ENCODE measurements around the gene GPR15LG. TPM values are rescaled to one million over a fixed set of nuclear protein-coding genes. Genes with fewer than 3 reads are reported as not detected.

The GPR15LG gene
- total and polyA plus RNA-seq, 10 of the 15 experiments (the other 5 are each of a cell fraction or from before 2014, with no cell fraction given) = 1.1 to 12.2 (median 1.4) TPM

GRCh38 chr10:84205853-84206525 is 32.4 kb downstream of the GPR15LG start (continued):
- TF ChIP-seq, protein P1, sequence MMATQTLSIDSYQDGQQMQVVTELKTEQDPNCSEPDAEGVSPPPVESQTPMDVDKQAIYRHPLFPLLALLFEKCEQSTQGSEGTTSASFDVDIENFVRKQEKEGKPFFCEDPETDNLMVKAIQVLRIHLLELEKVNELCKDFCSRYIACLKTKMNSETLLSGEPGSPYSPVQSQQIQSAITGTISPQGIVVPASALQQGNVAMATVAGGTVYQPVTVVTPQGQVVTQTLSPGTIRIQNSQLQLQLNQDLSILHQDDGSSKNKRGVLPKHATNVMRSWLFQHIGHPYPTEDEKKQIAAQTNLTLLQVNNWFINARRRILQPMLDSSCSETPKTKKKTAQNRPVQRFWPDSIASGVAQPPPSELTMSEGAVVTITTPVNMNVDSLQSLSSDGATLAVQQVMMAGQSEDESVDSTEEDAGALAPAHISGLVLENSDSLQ (IDR thresholded peaks at IDR 0.05) = no peak

DNA sequence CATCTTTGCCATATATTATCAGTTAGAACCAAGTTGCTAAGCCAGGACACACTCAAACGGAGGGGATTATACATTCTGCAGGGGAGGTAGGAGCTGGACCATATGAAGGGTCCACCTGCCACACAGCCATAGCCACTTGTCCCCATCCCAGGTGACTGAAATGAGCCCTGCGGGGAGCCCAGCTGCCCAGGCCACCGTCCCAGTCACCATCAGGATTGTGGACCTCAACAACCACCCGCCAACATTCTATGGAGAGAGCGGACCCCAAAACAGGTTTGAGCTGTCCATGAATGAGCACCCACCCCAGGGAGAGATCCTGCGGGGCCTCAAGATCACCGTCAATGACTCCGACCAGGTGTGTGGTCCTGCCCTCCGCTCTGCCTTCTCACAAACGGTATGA is 34.4 kb downstream of the GPR15LG start:
- in situ Hi-C loops (cut with MboI) = loop anchor here (10.0 kb wide), 1 partner anchor 63 kb away; no protein-coding TSS in a partner anchor
- ChIA-PET POLR2A (no interaction called here), SMC1A (ENCODE audit: uncharacterized antibody, unreplicated experiment) (interaction anchor here (0.9 to 15.0 kb wide), 3 partner anchors 41 to 60 kb away, joined by 3 to 155 read pairs (median 3); no protein-coding TSS in a partner anchor), CTCF (interaction anchor here (0.5 to 28.3 kb wide), 6 partner anchors 50 to 182 kb away, joined by 3 to 788 read pairs (median 3); no protein-coding TSS in a partner anchor), RAD21 (ENCODE audit: unreplicated experiment) (interaction anchor here (1.3 to 2.7 kb wide), 2 partner anchors 58 to 60 kb away, joined by 3 to 9 read pairs; no protein-coding TSS in a partner anchor)
- no peaks in the 10 kb centered on the region for H3K79me2 ChIP-seq (ENCODE audit: control insufficient read depth, insufficient read depth, low read length)
- no TSS peak for BruUV-seq (replicated peaks)
- intact Hi-C loops (cut with micrococcal nuclease; ENCODE audit: unreplicated experiment) = loop anchor here (5.0 kb wide), 1 partner anchor 321 kb away; no protein-coding TSS in a partner anchor
- H3K4me1 ChIP-seq (ENCODE audit: control insufficient read depth, insufficient read depth, low read length) = no peaks in the 10 kb centered on the region
- no peak overlapping the region for H3K4me3 ChIP-seq
- WGBS (ENCODE audit: insufficient coverage, insufficient replicate concordance, low lambda C conversion rate, missing lambda C conversion rate) = 36% methylated on average over 10 of the region's 10 CpGs
- no peak overlapping the region for H3K4me2 ChIP-seq (ENCODE audit: control insufficient read depth, insufficient read depth)
- H3K9me3 ChIP-seq (replicated peaks; ENCODE audit: control insufficient read depth, insufficient read depth, low read length) = no peaks in the 10 kb centered on the region
- no peak for FAIRE-seq
- no peak for DNase-seq (ENCODE audit: low read depth, low spot score)
- no peak overlapping the region for H2AFZ ChIP-seq (ENCODE audit: control insufficient read depth, low read depth, low read length)
- H3K36me3 ChIP-seq (ENCODE audit: control insufficient read depth in 2 of 2, insufficient read depth in 2 of 2, low read length in 1 of 2) = no peaks in the 10 kb centered on the region
- no peak overlapping the region for H3K9ac ChIP-seq (ENCODE audit: control insufficient read depth, insufficient read depth, low read length)
- peaks cover 0 to 7% of the 10 kb centered on the region in 2 experiments for H3K27me3 ChIP-seq (replicated peaks in 1 of 2; ENCODE audit: control insufficient read depth in 2 of 2, insufficient read depth in 2 of 2, low read length in 1 of 2)
- ATAC-seq = no peak
- H4K20me1 ChIP-seq (ENCODE audit: control insufficient read depth, insufficient read depth) = no peaks in the 10 kb centered on the region
- no peak overlapping the region for H3K27ac ChIP-seq (ENCODE audit: control insufficient read depth, insufficient read depth)
- TF ChIP-seq EGR1 (IDR thresholded peaks at IDR 0.05; ENCODE audit: borderline replicate concordance in 1 of 2, low read depth in 2 of 2, low read length in 2 of 2) (no peak), ZNF274 (IDR thresholded peaks at IDR 0.05; ENCODE audit: insufficient read depth, insufficient read length) (no peak), RELA (IDR thresholded peaks at IDR 0.05; ENCODE audit: borderline replicate concordance, partially characterized antibody) (no peak), SUPT20H (IDR thresholded peaks at IDR 0.05; ENCODE audit: borderline replicate concordance, control insufficient read depth, low read depth, low read length) (no peak), NFXL1 (IDR thresholded peaks at IDR 0.05; ENCODE audit: borderline replicate concordance) (no peak), SMAD1 (IDR thresholded peaks at IDR 0.05; ENCODE audit: low read depth, partially characterized antibody) (no peak), WRNIP1 (IDR thresholded peaks at IDR 0.05; ENCODE audit: borderline replicate concordance, low read depth, low read length) (no peak), NR2C2 (IDR thresholded peaks at IDR 0.05; ENCODE audit: borderline replicate concordance, control insufficient read depth, insufficient read length, low read depth) (no peak), RUNX3 (IDR thresholded peaks at IDR 0.05; ENCODE audit: low read length) (no peak), NFYA (IDR thresholded peaks at IDR 0.05; ENCODE audit: borderline replicate concordance, low read depth, low read length) (no peak), ZZZ3 (IDR thresholded peaks at IDR 0.05; ENCODE audit: control insufficient read depth, insufficient read length, low read depth) (no peak)
- TF ChIP-seq, protein P2, sequence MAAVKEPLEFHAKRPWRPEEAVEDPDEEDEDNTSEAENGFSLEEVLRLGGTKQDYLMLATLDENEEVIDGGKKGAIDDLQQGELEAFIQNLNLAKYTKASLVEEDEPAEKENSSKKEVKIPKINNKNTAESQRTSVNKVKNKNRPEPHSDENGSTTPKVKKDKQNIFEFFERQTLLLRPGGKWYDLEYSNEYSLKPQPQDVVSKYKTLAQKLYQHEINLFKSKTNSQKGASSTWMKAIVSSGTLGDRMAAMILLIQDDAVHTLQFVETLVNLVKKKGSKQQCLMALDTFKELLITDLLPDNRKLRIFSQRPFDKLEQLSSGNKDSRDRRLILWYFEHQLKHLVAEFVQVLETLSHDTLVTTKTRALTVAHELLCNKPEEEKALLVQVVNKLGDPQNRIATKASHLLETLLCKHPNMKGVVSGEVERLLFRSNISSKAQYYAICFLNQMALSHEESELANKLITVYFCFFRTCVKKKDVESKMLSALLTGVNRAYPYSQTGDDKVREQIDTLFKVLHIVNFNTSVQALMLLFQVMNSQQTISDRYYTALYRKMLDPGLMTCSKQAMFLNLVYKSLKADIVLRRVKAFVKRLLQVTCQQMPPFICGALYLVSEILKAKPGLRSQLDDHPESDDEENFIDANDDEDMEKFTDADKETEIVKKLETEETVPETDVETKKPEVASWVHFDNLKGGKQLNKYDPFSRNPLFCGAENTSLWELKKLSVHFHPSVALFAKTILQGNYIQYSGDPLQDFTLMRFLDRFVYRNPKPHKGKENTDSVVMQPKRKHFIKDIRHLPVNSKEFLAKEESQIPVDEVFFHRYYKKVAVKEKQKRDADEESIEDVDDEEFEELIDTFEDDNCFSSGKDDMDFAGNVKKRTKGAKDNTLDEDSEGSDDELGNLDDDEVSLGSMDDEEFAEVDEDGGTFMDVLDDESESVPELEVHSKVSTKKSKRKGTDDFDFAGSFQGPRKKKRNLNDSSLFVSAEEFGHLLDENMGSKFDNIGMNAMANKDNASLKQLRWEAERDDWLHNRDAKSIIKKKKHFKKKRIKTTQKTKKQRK (IDR thresholded peaks at IDR 0.05; ENCODE audit: low read depth, low read length) = no peak
- TF ChIP-seq, protein P3, sequence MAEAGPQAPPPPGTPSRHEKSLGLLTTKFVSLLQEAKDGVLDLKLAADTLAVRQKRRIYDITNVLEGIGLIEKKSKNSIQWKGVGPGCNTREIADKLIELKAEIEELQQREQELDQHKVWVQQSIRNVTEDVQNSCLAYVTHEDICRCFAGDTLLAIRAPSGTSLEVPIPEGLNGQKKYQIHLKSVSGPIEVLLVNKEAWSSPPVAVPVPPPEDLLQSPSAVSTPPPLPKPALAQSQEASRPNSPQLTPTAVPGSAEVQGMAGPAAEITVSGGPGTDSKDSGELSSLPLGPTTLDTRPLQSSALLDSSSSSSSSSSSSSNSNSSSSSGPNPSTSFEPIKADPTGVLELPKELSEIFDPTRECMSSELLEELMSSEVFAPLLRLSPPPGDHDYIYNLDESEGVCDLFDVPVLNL (IDR thresholded peaks at IDR 0.05; ENCODE audit: low read depth, low read length) = no peak

Measured in GM12878 (cell line).